SJCRH30 (cell line): ENCODE data around the gene ZFYVE9. TPM values are rescaled to one million over a fixed set of nuclear protein-coding genes. Genes with fewer than 3 reads are reported as not detected.
"Not testable (repeated sequence)": the region's sequence is repeated elsewhere in the genome, so short reads cannot be mapped to it uniquely, and the experiment has no call there.

Source experiments
- DNase-seq, 2 experiments: peaks; one replicate each; pipeline ENCODE4 v3.0.0-alpha.2; 2015 to 2020
- H3K27ac ChIP-seq: fragments of 250-450 bp; sonication (Bioruptor Pico); 2 replicates; pipeline ENCODE4 v1.5.1; 2020; ENCODE audit warnings: mild to moderate bottlenecking, moderate library complexity
- H3K27me3 ChIP-seq: fragments of 250-450 bp; sonication (Bioruptor Pico); 2 replicates; pipeline ENCODE4 v1.5.1; 2020; ENCODE audit warnings: mild to moderate bottlenecking, moderate library complexity
- H3K36me3 ChIP-seq: fragments of 250-450 bp; sonication (Bioruptor Pico); 2 replicates; pipeline ENCODE4 v1.5.1; 2020; ENCODE audit warnings: mild to moderate bottlenecking, moderate library complexity
- H3K4me1 ChIP-seq: fragments of 250-450 bp; sonication (Bioruptor Pico); 2 replicates; pipeline ENCODE4 v1.5.1; 2020; ENCODE audit warnings: mild to moderate bottlenecking, moderate library complexity
- H3K4me3 ChIP-seq: fragments of 250-450 bp; sonication (Bioruptor Pico); 2 replicates; pipeline ENCODE4 v1.5.1; 2020; ENCODE audit warnings: mild to moderate bottlenecking, moderate library complexity
- H3K9me3 ChIP-seq: fragments of 250-450 bp; sonication (Bioruptor Pico); replicated peaks from 2 replicates; pipeline ENCODE4 v1.5.1; 2020; ENCODE audit warnings: mild to moderate bottlenecking, moderate library complexity
- total RNA-seq: library from RNA; depleted of rRNA; stranded (reverse); fragments of >200 nt; shearing (Covaris generic); gene quantifications from 2 replicates; pipeline ENCODE4 v1.2.3, GENCODE V29; 2014

ZFYVE9 gene
- total RNA-seq, 1 experiment from 2014 or later: 27.5 TPM

DNA sequence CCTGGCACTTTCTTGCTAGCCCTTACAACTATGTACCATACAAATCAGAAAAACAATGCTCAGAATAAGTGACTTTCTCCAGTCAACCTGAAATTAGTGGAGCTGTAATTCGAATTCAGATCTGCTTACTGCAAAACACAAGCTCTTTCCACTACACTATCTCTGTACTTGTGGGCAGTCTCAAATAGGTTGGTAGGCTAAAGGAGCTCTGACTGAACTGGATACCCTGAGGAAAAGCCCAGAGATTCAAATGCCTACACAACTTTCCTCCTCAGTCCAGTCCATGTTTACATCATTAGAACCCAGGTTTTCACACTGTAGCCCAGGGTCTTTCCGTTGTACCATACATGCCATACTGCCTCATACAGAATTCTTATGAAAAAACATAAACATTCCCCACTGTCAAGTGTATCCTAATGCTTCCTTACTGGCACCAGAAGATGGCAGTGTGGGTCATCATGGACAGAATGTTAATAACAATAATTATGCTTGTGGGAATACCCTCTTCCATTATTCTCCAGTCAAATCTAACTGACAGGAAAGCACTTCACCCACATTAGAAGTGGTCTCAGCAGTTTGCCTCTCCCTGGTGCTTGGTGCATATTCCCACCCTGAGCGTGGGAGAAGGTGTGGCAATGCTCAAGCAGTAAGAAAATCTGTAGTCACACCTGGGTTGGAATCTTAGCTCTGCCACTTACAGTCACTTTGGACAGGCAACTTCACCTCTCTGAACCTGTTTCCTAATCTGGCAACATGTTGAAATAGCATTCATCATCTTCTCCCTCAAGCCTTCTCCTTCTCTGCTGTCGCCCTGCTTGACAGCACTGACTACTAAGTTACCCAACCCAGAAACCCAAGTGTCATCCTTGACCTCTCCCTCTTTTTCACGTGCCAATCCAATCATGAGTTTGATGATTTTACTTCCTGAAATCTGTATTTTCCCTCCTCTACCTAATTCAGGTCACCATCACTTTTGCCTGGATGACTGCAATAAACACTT is 14.4 kb upstream of the ZFYVE9 start:
- H3K36me3 ChIP-seq: no peaks in the 10 kb centered on the region
- H3K4me1 ChIP-seq: no peaks in the 10 kb centered on the region
- H3K27ac ChIP-seq: no peak overlapping the region
- peak; percentile 40 to 76 for DNase-seq
- no peaks in the 10 kb centered on the region for H3K9me3 ChIP-seq
- H3K4me3 ChIP-seq: no peak overlapping the region
- H3K27me3 ChIP-seq: peaks cover 4% of the 10 kb centered on the region; the same call in 1 of the 2 replicates

DNA sequence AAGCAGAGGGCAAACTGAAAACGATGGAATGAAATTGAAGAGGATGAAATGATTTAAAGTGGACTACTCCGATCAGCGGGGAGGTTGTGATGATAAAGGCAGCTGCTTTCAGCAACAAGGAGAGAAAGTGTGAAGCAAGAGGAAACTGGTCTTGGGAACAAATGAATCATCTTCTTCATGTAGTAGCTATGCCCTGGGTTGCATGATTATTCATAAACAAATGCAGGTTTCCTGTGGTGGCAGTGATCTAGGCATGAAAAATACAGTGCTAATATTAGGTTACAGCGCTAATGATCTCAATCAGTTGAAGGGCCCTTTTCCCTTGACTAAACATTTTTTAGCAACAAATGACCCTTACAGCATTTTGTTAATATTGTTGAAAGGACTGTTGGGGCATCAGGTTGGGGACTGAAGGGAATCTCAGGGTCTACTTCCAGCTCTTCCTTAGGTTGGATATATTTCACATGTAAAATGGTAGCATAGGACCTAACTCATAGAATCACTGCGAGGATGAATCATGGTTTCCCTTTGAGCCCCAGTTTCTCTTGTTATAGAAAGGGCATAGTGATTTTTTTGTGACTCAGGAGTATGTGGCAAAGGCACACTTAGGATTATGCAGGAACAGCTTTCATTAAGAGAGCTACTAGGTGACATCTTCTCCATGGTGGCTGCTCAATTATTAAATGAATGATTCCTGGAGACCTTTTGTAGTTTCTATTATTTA is 1.9 kb upstream of the ZFYVE9 start:
- H3K36me3 ChIP-seq: no peaks in the 10 kb centered on the region
- peaks cover 6% of the 10 kb centered on the region for H3K4me1 ChIP-seq
- H3K4me3 ChIP-seq: no peak overlapping the region
- H3K27me3 ChIP-seq: no peaks in the 10 kb centered on the region
- H3K27ac ChIP-seq: no peak overlapping the region
- H3K9me3 ChIP-seq: no peaks in the 10 kb centered on the region
- DNase-seq: peak in 1 of 2 experiments; percentile 13

DNA sequence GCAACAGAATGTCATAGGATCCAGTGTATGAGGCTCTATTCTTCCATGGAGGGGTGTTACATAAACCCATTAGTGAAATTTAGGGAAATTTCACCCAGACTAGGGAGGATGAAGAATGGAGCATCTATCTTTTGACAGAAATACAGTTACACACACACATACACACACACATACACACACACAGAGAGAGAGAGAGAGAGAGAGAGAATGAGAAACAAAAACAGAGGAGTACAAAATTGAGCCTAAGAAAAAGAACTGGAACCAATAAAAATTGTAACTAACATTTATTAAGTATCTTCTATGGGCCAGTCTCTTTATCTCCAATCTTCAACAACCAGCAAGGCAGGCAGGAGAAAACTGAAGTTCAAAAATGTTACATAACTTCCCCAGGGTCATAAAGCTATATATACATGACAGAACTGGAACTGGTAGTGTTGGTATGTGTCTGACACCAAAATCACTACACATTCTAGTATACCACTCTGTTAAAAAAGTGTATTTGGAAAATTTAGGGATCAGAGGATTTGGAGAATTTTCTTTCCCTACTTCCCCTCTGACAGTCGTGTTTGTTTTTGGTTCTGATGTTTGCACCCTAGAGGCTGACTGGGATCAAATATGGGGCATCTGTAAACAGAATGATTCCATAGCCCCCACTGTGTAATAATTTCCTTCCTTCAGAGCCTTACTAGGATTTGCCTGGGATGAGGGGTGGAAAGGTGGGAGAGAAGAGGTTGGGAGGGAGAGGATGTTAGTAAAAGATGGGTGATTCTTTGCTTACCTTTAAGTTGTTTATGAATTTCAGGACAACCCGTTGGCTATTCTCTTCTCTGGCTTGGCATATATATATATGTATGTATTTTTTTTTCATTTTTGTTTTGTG is 1.0 kb upstream of the ZFYVE9 start:
- DNase-seq: peak in 1 of 2 experiments; percentile 16
- peaks cover 6% of the 10 kb centered on the region for H3K4me1 ChIP-seq
- peak overlapping the region; percentile 81 for H3K4me3 ChIP-seq
- no peaks in the 10 kb centered on the region for H3K27me3 ChIP-seq
- no peaks in the 10 kb centered on the region for H3K36me3 ChIP-seq
- H3K9me3 ChIP-seq: no peaks in the 10 kb centered on the region
- no peak overlapping the region for H3K27ac ChIP-seq

DNA sequence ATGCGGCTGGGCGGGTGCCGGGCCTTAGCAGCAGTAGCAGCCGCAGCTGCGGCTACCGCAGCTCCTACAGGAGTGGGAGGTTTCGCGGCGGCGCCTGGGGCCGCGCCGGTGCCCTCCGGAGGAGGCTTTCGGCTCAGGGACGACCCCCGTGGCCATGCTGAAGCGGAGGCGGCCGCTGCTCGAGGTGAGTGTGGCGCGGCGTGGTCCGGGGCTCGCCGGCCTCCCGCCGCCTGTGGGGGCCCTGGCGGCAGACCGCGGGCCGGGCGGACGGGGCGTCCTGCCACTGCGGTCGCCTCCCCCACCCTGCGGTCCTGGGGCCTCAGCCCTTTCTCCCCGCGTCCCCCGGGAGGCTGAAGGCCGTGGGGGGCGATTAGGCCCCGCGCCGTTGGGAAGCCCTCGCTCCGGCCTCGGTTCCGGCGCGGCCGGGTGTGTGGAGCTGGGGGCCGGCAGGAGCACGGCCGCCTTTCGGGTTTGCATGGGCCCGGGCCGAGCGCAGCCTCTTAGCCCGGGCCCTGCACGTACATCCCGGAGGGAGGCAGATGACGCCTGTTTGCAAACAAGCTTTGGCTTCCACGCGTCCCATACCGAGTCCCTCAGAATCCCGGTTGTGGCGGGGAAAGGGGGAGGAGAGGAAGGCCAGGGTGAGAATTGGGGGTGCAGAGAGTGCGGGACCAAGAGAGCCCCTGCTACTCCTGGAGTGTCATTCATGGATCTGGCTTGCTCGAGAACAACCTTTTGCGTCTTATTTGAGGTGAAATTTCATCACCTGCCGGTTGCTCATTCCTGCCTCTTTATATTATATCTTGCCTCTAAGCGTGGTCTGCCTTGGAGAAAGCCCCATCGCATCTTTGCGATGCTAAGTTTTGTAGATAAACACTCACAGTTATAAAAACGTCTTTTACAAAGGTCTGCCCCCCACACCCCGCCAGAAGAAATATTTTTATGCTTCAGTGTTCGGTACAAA is 613 bp downstream of the ZFYVE9 start:
- peaks cover 6% of the 10 kb centered on the region for H3K4me1 ChIP-seq
- no peaks in the 10 kb centered on the region for H3K9me3 ChIP-seq
- H3K4me3 ChIP-seq: peak overlapping the region; percentile 81
- H3K27me3 ChIP-seq: no peaks in the 10 kb centered on the region
- peak overlapping the region; percentile 49 for H3K27ac ChIP-seq
- no peaks in the 10 kb centered on the region for H3K36me3 ChIP-seq
- DNase-seq: peak; percentile 60 to 72

DNA sequence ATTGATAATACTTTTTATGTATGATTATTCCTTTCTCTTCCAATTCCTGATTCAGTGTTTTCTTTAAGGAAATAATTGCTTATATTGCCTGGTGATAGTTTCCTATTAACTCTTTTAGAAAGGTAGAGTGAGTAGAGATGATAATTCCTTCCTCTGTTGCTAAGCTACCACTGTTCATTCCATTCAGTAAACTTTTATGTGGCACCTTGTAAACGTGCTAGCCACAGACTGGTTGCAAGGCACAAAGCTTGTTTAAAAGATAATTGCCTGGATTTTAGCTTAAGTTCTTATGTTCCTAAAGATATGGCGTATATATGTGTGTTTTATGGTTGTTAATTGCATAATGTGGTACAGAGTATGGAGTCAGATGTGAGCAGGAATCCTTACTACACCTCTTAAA is 3.2 kb downstream of the ZFYVE9 start:
- H3K9me3 ChIP-seq: no peaks in the 10 kb centered on the region
- H3K36me3 ChIP-seq: no peaks in the 10 kb centered on the region
- H3K4me1 ChIP-seq: peaks cover 6% of the 10 kb centered on the region
- H3K27me3 ChIP-seq: no peaks in the 10 kb centered on the region
- no peak overlapping the region for H3K4me3 ChIP-seq
- DNase-seq: no peak
- H3K27ac ChIP-seq: no peak overlapping the region

DNA sequence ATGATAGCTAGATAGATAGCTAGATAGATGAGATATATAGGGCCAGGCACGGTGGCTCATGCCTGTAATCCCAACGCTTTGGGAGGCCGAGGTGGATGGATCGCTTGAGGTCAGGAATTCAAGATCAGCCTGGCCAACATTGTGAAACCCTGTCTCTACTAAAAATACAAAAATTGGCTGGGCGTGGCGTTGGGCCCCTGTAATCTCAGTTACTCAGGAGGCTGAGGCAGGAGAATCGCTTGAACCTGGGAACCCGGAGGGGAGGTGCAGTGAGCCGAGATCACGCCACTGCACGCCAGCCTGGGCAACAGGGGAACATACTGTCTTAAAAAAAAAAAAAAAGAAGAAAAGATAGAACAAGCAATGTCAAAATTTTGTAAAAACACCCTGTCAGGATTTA is 8.6 kb downstream of the ZFYVE9 start:
- H3K4me3 ChIP-seq, H3K36me3 ChIP-seq, H3K27me3 ChIP-seq, H3K27ac ChIP-seq, DNase-seq, H3K4me1 ChIP-seq, H3K9me3 ChIP-seq: not testable (repeated sequence)

DNA sequence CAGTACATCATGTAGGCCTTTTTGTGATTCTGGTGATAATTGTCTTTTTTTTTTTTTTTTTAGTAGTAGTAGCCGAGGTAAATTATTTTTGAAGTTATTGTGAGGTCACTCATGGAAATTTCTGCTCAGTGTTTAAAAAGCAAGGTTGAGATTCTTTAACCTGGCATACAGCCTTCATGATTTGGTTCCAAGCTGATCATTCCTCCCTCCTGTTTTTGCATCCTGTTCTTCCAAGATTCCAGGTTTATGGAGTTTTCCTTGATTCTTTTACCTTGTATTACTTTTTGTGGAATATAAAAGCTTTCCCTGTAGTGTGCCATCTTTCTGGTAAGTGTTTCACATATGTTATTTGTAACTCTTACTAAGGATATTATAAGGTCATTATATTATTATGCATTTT is 9.1 kb downstream of the ZFYVE9 start:
- Histone ChIP-seq H3K27me3 (no peaks in the 10 kb centered on the region), H3K4me3 (no peak overlapping the region), H3K36me3 (no peaks in the 10 kb centered on the region), H3K9me3 (no peaks in the 10 kb centered on the region), H3K27ac (no peak overlapping the region), H3K4me1 (no peaks in the 10 kb centered on the region)
- DNase-seq: no peak

DNA sequence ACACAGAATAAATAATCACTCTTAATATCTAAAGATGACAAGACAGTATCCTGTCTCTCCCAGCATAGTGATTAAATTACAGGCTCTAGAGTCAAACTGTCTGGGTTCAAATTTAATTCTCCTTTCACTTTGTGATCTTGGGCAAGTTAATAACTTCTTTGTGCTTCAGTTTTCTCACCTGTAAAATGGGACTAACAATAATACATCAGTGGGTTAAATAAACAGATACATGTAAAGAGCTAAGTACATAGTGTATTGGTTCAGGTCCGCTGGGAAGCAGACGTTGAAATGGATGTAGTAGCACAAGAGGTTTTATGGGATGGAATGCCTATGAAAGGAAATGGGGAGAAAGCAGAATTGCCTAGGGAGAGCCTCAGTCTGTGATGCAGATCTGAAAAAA is 10.7 kb downstream of the ZFYVE9 start:
- Histone ChIP-seq H3K27me3 (no peaks in the 10 kb centered on the region), H3K4me1 (no peaks in the 10 kb centered on the region)

DNA sequence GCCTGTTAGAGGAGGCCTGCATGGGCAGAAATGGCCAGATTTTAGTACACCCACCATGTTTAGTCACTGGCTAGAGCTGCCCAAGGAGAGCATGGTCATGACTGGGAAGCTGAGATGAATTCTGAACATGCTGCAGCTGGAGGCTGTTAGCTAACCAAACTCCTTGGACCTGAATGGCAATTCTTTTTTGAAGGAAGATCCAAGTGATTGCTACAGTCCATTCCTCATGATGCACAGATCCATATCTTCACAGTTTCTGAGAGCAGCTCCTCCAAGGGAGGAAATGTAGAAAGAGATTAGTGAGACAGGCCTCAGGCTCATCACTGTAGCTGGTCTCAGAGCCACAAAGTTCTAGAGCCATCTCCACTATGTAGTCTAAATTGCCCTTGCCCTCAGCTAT is 11.1 kb downstream of the ZFYVE9 start:
- no peak overlapping the region for H3K27ac ChIP-seq
- no peak overlapping the region for H3K4me3 ChIP-seq
- no peak for DNase-seq
- H3K9me3 ChIP-seq: peaks cover 2% of the 10 kb centered on the region; the same call in 1 of the 2 replicates
- H3K36me3 ChIP-seq: no peaks in the 10 kb centered on the region
- H3K4me1 ChIP-seq: no peaks in the 10 kb centered on the region
- no peaks in the 10 kb centered on the region for H3K27me3 ChIP-seq

More for the DNA sequence above, 10.7 kb downstream of the ZFYVE9 start:
- no peak overlapping the region for H3K4me3 ChIP-seq
- DNase-seq: no peak
- no peaks in the 10 kb centered on the region for H3K9me3 ChIP-seq
- no peak overlapping the region for H3K27ac ChIP-seq
- H3K36me3 ChIP-seq: no peaks in the 10 kb centered on the region

DNA sequence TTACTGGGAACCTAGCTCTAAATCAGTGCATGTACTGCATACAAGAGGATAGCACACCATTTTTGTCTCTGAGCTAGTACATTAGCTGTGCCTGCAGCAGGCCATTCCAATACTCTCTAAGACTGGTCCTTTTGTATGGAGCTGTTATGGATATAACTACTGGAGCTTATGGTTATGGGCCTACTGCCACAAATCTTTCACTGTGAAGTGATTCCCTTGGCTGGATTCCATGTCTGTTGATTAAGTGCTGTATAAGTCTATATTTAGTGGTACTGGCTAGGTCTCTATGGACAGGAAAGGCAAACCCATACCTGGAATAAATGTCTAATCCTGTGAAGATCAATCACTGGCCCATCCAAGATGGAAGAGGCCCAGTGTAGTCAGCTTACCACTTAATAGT is 12.0 kb downstream of the ZFYVE9 start:
- Histone ChIP-seq H3K27me3 (no peaks in the 10 kb centered on the region), H3K4me1 (no peaks in the 10 kb centered on the region), H3K4me3 (no peak overlapping the region), H3K27ac (no peak overlapping the region), H3K36me3 (no peaks in the 10 kb centered on the region), H3K9me3 (peaks cover 4% of the 10 kb centered on the region; the same call in 1 of the 2 replicates)
- no peak for DNase-seq

DNA sequence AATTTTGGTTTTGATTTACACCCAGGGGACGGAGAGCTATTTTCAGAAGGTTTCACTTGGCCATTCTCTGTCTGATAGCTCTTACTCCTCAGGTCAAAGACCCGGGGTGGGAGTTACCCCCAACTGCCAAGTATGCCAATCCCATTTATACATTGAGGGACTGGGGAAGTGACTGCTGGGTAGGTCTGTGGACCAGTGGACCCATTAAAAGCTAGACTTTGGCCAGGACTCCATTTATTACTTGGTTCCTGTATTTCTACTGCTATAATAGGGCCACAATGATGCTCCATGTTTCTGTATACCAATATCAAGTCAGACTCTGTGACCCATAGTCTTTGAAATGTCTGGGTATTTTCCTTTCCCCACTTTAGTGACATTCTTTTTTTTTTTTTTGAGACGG is 14.6 kb downstream of the ZFYVE9 start:
- Histone ChIP-seq H3K4me1 (no peaks in the 10 kb centered on the region), H3K9me3 (peaks cover 4% of the 10 kb centered on the region; the same call in 1 of the 2 replicates), H3K27ac (no peak overlapping the region), H3K27me3 (no peaks in the 10 kb centered on the region), H3K36me3 (no peaks in the 10 kb centered on the region), H3K4me3 (no peak overlapping the region)
- DNase-seq: no peak

DNA sequence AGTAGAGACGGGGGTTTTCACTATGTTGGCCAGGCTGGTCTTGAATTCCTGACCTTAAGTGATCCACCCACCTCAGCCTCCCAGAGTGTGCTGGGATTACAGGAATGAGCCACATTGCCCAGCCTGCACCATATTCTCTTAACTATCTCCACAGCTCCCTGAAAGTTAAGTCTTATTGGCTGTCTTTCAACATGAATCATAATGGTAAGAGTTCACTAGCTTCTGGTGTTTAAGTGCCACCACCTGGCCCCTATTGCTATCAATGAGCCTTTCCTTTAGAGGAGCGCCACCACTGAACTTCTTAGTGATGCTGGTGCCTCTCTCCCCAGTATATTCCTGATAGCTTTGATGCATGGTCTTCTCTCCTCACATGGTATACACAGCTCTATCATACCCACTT is 15.7 kb downstream of the ZFYVE9 start:
- H3K36me3 ChIP-seq: no peaks in the 10 kb centered on the region
- H3K4me1 ChIP-seq: no peaks in the 10 kb centered on the region
- no peaks in the 10 kb centered on the region for H3K27me3 ChIP-seq

DNA sequence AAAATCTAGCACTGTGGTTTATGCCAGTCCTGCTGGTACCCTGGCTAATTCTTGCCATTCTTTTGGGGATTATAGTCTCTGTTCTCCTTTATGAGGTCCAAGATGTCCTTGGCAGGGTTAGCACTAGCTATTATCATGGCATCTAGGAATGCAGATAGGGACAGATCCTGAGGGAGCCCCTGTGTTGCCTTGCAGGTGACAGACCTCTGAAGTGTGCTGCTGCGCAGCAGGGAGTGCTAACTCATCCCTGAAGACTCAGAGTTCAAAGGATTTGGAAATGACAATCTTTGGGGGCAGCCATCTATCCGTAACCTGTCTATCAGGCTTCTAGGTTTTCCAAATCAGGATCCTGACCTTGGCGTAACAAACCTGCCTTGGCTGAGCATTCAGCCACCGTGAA is 16.3 kb downstream of the ZFYVE9 start:
- H3K27me3 ChIP-seq: no peaks in the 10 kb centered on the region

More for the DNA sequence above, 15.7 kb downstream of the ZFYVE9 start:
- Histone ChIP-seq H3K27ac (no peak overlapping the region), H3K9me3 (peaks cover 4% of the 10 kb centered on the region; the same call in 1 of the 2 replicates), H3K4me3 (no peak overlapping the region)
- DNase-seq: no peak

More for the DNA sequence above, 16.3 kb downstream of the ZFYVE9 start:
- no peak for DNase-seq
- H3K4me1 ChIP-seq: no peaks in the 10 kb centered on the region
- no peak overlapping the region for H3K27ac ChIP-seq
- H3K36me3 ChIP-seq: no peaks in the 10 kb centered on the region
- H3K9me3 ChIP-seq: peaks cover 6% of the 10 kb centered on the region; the same call in 1 of the 2 replicates
- H3K4me3 ChIP-seq: no peak overlapping the region
